HG02623 (cell line): ENCODE measurements around the gene HSCB.
"Not testable (repeated sequence)": the region's sequence is repeated elsewhere in the genome, so short reads cannot be mapped to it uniquely, and the experiment has no call there.

Source experiments
- ATAC-seq: cut with Tn5 transposase; IDR thresholded peaks from one replicate; pipeline ENCODE4 v1.9.1; 2021; ENCODE audit warnings: moderate library complexity; ENCODE audit not compliant: unreplicated experiment

The HSCB gene

DNA sequence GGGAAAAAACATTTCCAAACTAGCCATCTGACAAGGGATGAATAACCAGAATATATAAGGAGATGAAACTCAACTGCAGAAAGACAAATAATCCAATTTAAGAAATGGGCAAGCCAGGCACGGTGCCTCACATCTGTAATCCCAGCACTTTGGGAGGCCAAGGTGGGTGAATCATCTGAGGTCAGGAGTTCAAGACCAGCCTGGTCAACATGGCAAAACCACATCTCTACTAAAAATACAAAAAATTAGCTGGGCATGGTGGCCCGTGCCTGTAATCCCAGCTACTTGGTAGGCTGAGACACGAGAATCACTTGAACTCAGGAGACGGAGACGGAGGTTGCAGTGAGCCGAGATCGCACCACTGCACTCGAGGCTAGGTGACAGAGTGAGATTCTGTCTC is 3.0 kb upstream of the HSCB start:
- not testable (repeated sequence) for ATAC-seq

DNA sequence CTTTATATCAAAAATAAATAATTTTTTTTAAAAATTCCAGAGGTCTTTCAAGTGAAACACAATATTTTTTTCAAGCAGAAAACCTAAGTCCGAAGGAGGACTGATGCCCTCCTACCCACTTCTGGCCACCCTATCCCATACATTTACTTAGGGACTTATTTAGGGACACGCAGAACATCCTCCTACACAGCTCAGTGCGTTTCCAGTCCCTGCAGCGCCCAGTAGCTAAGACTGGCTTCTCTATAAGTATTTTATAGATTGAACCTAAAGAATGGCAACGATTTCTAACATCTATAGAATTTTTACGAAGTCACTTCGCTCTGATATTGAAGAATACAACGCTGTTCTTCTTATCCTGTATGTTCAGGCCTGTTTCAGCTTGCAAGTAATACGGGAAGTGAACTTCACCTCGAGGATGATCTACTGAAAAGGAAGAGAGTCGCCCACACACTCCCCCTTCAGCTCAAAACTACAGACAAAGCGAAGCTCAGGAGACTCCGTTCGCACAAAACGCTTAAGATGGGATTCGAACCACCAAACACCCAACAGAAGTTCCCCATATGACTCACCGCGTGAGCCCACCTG is 547 bp upstream of the HSCB start:
- ATAC-seq = no peak

DNA sequence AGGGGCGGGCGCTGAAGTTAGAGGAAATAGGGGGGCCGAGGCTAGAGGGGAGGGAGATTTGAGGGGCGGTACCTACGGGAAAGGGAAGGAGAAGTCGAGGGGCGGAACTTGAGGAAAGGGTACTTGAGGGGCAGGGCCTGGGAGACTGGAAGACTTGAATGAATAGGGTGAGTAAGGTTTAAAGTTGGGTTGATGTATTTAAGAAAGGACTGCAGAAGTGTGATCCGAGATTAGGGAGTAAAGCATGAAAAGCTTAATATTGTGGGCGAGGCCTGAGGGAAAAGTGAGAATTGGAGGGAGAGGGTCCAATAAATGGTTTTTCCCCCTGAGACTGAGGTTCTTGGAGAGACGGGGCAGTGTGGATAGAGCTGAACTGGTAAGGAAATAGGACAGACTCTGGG is 723 bp downstream of the HSCB start:
- ATAC-seq = no peak

DNA sequence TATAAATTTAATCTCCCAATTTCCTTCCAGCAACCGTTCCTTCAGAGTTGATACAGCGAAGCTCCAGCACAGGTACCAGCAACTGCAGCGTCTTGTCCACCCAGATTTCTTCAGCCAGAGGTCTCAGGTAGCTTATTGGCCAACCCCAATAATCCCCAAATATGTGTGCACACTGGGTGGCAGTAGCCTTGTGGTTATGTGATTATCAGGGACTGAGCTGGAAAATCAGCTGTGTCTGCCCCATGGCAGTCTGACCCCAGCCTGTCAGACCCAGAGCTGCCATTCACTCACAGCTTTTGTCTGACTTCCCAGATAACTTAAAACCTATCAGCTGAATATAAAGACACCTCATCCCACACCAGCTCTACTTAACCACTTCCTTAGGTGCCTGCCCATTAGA is 2.0 kb downstream of the HSCB start:
- ATAC-seq = no peak

DNA sequence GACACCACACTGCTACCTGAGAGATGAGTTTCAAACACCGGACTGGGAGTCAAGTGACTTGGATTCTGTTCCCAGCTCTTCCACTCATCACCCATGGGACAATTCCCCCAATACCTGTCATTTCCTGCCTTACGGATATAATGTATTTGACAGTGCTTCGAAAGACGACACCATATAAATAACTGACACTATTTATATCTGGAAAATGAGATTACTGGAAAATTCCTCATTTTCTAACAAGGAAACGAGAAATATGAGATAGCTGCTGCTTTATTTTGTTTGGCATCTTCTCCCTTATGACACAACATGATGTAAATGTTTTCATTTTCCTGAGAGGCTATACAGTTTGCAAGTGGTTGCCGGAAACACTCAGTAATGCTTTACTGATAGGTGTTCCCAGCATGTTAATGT is 8.6 kb downstream of the HSCB start:
- no peak for ATAC-seq

DNA sequence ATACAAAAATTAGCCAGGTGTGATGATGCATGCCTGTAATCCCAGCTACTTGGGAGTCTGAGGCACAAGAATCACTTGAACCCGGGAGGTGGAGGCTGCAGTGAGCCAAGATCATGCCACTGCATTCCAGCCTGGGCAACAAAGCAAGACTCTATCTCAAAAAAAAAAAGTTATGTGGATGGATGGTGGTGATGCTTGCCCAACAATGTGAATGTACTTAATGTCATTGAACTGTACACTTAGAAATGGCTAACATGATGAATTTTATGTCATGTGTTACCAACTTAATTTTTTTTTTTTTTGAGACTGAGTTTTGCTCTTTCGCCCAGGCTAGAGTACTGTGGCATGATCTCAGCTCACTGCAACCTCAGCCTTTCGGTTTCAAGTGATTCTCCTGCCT is 12.7 kb downstream of the HSCB start:
- not testable (repeated sequence) for ATAC-seq

DNA sequence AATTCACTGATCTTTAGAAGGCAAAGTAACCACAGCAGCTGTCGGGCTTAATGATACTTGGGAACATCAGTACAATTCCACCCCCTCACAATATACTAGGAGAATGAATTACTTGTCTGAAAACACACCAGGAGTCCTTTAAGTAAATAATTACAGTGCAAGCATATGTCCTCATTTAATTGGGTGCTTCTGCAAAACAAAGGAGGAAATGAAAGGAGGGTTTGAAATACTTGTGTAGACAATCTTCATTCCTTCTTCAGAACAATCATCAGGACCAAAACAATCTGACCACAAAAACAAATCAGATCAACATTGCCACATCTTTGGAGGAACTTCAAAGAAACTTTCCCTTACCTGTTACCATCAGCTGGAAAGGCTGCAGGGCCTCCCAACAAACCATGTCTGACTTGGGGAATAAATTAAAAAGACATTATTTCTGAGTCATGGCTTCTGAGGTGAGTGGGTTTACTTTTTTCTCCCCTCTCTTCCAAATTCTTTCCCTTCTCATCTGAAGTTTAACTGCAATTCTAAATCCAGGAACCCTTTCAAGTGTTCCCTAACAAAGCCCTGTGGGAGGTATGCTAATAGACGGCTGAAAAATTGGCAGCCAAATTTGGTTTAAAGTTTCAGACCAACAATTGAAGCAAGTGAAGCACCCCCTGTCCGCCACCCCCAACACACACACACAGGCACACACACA is 18.2 kb downstream of the HSCB start:
- ATAC-seq = no peak

DNA sequence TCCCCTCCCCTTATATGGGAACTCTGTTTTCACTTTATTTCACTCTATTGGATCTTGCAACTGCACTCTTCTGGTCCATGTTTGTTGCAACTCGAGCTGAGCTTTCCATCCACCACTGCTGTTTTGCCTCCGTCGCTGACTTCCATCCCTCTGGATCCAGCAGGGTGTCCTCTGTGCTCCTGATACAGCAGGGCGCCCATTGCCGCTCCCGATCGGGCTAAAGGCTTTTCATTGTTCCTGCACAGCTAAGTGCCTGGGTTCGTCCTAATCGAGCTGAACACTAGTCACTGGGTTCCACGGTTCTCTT is 19.6 kb downstream of the HSCB start:
- no peak for ATAC-seq

DNA sequence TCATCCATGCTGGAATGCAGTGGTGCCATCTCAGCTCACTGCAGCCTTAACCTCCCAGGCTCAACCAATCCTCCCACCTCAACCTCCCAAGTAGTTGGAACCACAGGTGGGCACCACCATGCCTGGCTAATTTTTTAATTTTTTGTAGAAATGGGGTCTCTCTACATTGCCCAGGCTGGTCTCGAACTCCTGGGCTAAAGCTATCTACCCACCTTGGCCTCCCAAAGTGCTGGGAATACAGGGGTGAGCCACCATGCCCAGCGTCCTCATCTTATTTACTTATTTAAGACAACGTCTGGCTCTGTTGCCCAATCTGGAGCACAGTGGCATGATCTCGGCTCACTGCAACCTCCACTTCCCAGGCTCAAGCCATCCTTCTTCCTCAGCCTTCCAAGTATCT is 20.2 kb downstream of the HSCB start:
- not testable (repeated sequence) for ATAC-seq

DNA sequence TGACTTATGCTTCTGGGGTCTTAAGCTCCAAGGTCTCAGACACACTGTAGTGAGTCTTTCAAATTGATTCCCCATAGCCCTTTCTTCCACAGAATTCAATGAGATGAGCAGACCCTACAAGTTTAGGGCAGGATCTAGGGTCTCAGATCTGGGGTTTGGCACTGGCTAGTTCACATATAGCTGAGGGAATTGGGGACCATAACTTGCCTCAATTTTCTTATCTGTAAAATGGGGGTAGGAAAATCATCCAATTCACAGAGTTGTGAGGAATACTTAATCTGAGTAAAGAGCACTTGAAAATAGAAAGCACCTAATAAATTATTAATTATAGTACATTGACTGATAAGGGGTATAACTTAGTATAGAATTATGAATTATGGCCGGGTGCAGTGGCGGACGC is 24.8 kb downstream of the HSCB start:
- ATAC-seq = no peak

DNA sequence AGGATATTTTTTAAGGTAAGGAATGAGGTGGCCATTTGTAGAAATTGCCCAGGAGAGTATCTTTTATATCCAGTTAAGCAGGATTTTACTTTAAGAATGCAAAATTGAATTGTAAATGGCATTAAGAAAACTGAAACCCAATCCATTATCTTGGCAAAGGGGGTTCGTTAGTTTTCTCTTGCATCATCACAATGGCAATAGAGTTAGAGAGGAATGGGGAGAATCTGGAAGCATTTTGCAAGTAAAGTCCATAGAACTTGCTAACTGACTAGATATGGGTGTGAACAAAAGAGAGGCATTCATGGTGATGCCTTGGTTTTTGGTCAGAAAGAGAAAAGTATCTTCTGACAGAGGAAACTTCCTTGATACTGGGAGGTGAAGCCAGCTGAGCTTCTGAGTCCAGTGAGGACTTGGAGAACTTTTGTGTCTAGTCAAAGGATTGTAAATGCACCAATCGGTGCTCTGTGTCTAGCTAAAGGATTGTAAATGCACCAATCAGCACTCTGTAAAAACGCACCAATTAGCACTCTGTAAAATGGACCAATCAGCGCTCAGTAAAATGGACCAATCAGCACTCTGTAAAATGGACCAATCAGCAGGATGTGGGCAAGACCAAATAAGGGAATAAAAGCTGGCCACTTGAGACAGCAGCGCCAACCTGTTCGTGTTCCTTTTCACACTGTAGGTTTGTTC is 27.0 kb downstream of the HSCB start:
- no peak for ATAC-seq

DNA sequence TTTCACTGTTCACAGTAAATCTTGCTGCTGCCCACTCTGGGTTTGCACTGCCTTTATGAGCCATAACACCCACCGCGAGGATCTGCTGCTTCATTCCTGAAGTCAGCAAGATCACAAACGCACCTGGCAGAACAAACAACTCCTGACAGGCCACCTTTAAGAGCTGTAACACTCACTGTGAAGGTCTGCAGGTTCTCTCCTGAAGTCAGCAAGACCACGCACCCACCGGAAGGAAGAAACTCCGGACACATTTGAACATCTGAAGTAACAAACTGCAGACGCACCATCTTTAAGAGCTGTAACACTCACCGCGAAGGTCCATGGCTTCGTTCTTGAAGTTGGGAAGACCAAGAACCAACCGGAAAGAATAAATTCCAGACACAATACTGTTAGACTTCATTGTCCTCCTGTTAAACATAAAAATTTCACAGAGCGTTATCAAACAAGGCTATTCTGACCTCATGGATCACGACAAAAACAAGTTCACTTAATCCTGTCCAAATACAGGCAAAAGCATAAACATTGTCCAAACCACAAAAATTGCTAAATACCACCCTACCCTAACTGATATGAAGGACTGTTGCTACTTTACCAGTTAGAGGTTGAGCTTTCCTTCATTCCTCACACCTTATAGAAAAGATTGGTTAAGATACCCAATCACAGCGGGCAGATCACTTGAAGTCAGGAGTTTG is 27.7 kb downstream of the HSCB start:
- no peak for ATAC-seq

DNA sequence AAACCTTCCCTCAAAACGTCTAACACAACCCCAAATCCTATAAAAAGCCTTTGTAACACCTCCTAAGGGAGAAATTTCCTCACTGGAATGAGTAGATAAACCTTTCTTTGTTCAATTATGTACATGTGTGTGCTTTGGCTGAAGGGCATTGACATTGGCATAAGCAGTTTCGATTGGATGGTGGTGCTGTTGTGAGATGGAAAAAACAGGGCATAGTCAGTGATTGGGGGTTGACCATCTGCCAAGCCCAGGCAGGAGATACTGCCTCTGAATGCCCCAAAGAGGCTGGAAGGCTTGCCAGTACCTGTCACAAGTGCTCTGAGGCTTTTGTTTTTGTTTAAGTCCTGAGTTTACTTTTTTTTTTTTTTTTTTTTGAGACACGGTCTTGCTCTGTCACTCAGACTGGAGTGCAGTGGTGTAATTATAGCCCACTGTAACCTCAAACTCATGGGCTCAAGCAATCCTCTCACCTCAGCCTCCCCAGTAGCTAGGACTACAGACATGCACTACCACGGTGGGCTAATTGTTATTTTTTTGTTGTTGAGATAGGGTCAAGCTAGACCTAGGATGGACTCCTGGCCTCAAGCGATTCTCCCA is 29.5 kb downstream of the HSCB start:
- ATAC-seq = no peak

DNA sequence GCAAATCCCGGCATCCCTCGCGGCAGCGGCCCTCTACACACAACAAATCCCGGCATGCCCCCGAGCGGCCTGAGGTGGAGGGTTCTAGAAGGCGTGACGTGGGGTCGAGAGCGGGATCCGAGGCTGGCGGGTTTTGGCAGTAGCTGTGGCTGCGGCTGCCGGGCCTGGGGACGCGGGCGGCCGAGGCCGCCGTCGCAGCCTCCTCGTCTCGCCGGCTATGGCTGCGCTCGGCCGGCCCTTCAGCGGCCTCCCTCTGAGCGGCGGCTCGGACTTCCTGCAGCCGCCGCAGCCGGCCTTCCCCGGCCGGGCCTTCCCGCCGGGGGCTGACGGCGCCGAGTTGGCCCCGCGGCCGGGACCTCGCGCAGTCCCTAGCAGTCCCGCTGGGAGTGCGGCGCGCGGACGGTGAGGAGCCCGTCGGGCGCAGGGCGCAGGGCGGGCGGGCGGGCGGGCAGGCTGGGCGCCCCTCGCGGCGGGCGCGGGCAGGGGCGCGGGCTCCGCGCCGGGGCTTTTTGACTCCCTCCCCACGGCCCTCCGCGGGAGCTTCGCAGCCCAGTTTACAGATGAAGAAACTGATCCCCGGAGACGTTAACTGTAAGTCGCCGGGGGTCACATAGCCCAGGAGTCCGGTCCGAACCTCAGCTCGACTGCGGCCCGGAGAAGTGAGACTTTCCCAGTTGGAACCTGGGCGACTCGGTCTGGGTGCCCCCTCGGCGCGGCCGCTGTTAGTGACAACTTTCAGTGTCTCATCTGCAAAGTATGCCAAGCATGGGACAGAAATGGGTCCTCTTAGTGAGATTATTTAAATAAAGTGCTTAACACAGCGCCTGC is 31.0 kb downstream of the HSCB start, which contains the start of gene CCDC117:
CCDC117 (plus strand) TSS at position 63 of the 828 bp plus-strand sequence; CDS start at position 218, 155 bp downstream.
- ATAC-seq = peak; percentile 84

DNA sequence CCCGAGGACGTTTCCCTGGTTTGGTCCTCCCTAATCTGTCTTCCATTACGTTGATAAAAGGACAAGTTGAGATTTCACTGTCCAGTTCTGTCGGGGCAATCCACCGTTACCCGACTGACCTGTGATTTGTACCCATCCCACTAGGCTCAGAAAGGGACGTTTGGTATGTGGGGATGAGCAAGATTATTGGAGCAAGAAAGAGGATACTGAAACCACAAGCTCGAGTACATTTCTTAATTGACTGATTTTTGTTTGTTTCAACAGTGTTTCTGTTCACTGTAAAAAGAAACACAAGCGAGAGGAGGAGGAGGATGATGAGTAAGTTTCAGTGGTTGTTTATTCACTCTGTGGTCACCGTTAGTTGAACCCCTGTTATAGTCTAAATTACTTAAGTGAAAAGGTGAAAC is 31.6 kb downstream of the HSCB start:
- ATAC-seq = no peak

DNA sequence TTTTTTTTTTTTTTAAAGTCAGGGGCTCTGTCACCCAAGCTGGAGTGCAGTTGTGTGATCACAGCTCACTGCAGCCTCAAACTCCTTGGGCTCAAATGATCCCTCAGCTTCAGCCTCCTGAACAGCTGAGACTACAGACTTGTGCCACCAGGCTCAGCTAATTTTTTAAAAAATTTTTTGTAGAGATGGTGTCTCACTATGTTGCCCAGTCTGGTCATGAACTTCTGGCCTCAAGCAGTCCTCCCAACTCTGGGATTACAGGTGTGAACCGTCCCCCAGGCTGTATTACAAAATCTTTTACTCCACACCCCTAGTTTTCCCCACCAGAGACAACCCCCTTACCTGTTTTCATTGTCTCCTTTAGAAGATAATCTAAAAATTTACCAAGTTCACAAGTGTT is 32.5 kb downstream of the HSCB start:
- no peak for ATAC-seq

DNA sequence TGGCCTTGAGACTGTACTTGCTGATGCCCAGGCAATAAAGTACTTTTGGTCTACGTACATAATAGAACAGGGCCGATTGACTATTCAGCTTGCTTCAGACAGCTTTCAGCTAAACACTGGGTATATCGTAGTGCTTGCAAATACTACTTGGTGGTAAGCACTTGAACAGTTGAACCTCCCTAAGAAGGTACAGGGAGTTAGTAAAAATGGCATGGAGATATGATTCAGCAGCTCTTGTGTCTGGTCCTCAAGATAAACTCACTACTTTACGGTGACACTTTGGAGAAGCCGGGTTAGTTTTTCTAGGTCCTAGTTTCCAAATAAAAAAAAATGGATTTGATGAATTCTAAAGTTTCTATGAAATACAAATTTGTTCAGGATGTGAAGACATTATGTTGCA is 38.0 kb downstream of the HSCB start:
- no peak for ATAC-seq

DNA sequence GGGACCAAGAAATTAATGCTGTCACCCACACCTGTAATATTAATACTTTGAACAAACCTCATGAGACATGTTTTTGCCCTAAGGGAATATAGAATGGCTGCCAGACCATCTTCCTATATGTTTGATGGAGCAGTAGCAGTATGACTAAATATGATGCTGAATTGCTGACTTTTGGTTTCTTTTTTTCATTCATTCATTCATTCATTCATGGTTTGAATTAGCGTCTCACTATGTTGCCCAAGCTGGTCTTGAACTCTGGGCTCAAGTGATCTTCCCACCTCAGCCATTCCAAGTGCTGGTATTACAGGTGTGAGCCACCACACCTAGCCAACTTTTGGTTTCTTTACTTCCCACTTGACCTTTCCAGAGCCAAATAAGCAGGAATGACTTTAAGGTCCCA is 38.5 kb downstream of the HSCB start:
- no peak for ATAC-seq

DNA sequence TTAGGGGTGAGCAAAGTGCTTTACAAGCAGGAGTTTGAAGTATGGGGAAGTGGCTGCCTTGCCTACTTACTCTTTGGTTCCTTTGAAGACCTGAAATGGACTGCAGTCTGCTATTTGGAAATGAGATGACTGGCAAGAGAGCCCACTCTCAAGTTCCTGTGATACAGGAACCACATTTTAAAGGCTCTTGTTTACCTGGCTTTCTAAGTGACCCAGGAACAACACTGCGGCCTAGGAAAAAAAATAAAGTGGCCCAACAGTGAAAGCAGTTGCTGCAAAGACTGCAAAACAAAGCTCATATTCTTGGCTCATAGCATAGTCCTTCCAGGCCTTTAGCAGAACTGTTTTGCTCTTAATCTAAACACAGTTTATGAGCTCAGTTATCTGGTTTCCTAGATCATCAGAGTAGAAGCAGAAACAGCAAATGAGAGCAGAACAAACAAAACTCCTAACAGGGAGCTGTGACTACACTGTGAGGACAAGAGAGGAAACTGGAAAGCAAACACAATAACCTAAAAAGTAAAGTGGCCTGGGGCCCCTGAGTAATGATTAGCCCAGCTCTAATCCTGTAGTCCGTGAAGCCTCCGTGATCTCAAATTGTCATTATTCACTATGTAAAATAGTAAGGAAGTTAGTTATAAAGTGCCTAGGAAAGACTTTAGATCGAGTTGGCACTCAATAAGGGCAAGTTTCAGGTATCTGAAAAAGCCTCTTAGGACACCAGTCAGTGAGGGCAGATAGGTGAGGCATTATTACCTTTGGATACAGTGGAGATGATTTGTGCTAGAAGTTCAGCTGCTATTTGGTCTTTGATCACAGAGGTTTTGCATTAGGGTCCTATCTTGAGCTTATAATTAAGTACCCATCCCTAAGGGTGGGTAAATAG is 42.2 kb downstream of the HSCB start:
- no peak for ATAC-seq

DNA sequence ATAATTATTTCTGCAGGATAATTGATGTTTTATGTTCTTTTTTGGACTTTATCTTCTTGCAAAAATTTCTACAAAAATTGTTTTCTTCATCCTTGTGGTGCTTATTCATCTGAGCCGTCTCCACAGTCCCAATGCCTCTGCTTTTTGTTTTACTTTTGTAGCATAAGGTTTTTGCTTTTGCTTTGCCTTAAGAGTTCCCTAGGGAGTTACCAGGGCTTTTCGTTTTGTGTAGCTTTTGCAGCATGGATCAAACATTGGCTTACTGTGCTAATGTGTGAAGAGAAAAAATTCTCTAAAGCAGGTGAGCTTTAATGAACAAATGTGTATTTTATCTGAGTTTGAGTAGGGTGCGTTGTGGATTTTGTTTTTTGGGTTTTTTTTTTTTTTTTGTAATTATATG is 46.8 kb downstream of the HSCB start:
- ATAC-seq = no peak
